A549 (cell line): ENCODE results near the gene SASH1.

Experiments
- CTCF ChIP-seq: fragments of >200 bp; sonication (Bioruptor Twin); formaldehyde crosslinking; IDR thresholded peaks from 3 replicates; pipeline ENCODE4 v1.5.1; 2016
- EP300 ChIP-seq, 2 experiments: fragments of >200 bp; sonication (Bioruptor Twin); formaldehyde crosslinking; IDR thresholded peaks; 2 replicates in 1 of 2; 3 replicates in 1 of 2; pipeline ENCODE4 v1.6.1; 2016 to 2017
- FOSL2 ChIP-seq, 2 experiments: fragments of 450-650 bp in 1 of 2; fragments of >200 bp in 1 of 2; sonication (Bioruptor Twin) in 1 of 2; formaldehyde crosslinking; IDR thresholded peaks; 2 replicates each; pipeline versions ENCODE4 v1.5.0 to v1.6.1; 2016 to 2020; ENCODE audit warnings: mild to moderate bottlenecking in 1 of 2, moderate library complexity in 1 of 2
- TF ChIP-seq, protein P1 (sequence below): fragments of 200-600 bp; sonication (generic); IDR thresholded peaks from 2 replicates; pipeline ENCODE4 v1.6.1; 2016; ENCODE audit warnings: antibody characterized with exemption, mild to moderate bottlenecking, moderate library complexity

DNA sequence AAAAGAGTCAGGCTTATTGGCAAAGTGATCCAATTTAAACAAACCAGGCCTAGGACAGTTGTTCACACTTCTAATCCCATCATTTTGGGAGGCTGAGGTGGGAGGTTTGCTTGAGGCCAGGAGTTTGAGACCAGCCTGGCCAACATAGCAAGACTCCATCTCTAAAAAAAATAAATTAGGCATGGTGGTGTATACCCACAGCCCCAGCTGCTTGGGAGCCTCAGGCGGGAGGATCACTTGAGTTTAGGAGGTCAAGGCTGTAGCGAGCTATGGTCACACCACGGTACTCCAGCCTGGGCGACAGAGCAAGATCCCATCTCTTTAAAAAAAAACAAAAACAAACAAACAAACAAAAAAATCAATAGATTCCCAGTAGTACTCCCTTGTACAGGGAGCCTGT, 86.8 kb downstream of the SASH1 start:
- TF ChIP-seq CTCF: no peak
- TF ChIP-seq EP300 (IDR thresholded peaks at IDR 0.05): no peak
- TF ChIP-seq FOSL2 (IDR thresholded peaks at IDR 0.05): no peak
- TF ChIP-seq FOSL2 (CRISPR knock-in tag; IDR thresholded peaks at IDR 0.05): no peak
- TF ChIP-seq, protein P1, sequence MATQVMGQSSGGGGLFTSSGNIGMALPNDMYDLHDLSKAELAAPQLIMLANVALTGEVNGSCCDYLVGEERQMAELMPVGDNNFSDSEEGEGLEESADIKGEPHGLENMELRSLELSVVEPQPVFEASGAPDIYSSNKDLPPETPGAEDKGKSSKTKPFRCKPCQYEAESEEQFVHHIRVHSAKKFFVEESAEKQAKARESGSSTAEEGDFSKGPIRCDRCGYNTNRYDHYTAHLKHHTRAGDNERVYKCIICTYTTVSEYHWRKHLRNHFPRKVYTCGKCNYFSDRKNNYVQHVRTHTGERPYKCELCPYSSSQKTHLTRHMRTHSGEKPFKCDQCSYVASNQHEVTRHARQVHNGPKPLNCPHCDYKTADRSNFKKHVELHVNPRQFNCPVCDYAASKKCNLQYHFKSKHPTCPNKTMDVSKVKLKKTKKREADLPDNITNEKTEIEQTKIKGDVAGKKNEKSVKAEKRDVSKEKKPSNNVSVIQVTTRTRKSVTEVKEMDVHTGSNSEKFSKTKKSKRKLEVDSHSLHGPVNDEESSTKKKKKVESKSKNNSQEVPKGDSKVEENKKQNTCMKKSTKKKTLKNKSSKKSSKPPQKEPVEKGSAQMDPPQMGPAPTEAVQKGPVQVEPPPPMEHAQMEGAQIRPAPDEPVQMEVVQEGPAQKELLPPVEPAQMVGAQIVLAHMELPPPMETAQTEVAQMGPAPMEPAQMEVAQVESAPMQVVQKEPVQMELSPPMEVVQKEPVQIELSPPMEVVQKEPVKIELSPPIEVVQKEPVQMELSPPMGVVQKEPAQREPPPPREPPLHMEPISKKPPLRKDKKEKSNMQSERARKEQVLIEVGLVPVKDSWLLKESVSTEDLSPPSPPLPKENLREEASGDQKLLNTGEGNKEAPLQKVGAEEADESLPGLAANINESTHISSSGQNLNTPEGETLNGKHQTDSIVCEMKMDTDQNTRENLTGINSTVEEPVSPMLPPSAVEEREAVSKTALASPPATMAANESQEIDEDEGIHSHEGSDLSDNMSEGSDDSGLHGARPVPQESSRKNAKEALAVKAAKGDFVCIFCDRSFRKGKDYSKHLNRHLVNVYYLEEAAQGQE: no peak
